Measurements from ENCODE around the gene RALGDS. TPM values are rescaled to one million over a fixed set of nuclear protein-coding genes. Genes with fewer than 3 reads are reported as not detected.

Gene RALGDS
- total and polyA plus RNA-seq, 2 of the 4 experiments (the other 2 are of a cell fraction) = 13.1 to 36.9 TPM

- Histone ChIP-seq H3K4me3 (ENCODE audit: insufficient read depth, low read depth, low read length) (no peak overlapping the region), H3K79me1 (ENCODE audit: low read depth in 1 of 2, low read length in 2 of 2) (no peaks in the 10 kb centered on the region), H3K4ac (ENCODE audit: low read depth, low read length) (no peak overlapping the region), H3K14ac (replicated peaks; ENCODE audit: low read depth, low read length) (no peak overlapping the region), H3K9ac (ENCODE audit: low read depth, low read length) (no peak overlapping the region), H4K20me1 (ENCODE audit: insufficient read depth, low read length) (no peaks in the 10 kb centered on the region), H3K4me2 (ENCODE audit: low read depth, low read length) (no peak overlapping the region), H2BK15ac (ENCODE audit: low read depth, low read length) (no peak overlapping the region), H3K9me3 (ENCODE audit: control insufficient read depth, insufficient read depth, low read length) (no peaks in the 10 kb centered on the region), H2BK5ac (ENCODE audit: low read depth, low read length, poor library complexity, severe bottlenecking) (no peak overlapping the region), H2BK20ac (ENCODE audit: low read depth, low read length) (no peak overlapping the region), H3K4me1 (ENCODE audit: control insufficient read depth, insufficient read depth, low read length) (peaks cover 10% of the 10 kb centered on the region; the same call in 1 of the 2 replicates), H3K36me3 (ENCODE audit: control insufficient read depth, insufficient read depth, low read length) (no peaks in the 10 kb centered on the region), H3K23ac (ENCODE audit: low read depth, low read length) (no peak overlapping the region), H4K8ac (ENCODE audit: low read depth in 2 of 2, low read length in 2 of 2) (no peak overlapping the region), H3K27me3 (ENCODE audit: control insufficient read depth, insufficient read depth, low read length) (peaks cover 2% of the 10 kb centered on the region; the same call in 1 of the 2 replicates), H3K56ac (ENCODE audit: extremely low read depth, insufficient read depth, low read length) (no peak overlapping the region), H4K91ac (ENCODE audit: insufficient read depth, low read depth, low read length) (no peak overlapping the region), H2BK120ac (ENCODE audit: low read depth, low read length) (no peak overlapping the region), H3K18ac (ENCODE audit: low read depth, low read length) (no peak overlapping the region), H2AFZ (replicated peaks; ENCODE audit: low read length, poor library complexity) (no peak overlapping the region), H4K5ac (ENCODE audit: low read depth, low read length) (no peak overlapping the region), H3K9me1 (ENCODE audit: insufficient read depth, low read length) (0 out of 2 replicates have a peak, but pooled peaks cover 3% of the 10 kb centered on the region), H2AK5ac (ENCODE audit: low read depth, low read length) (no peak overlapping the region), H3K27ac (ENCODE audit: insufficient read depth, low read length) (no peak overlapping the region), H2AK9ac (replicated peaks; ENCODE audit: low read depth, low read length, poor library complexity) (no peak overlapping the region)
- WGBS, 2 experiments (ENCODE audit: extremely low coverage in 2 of 2, insufficient read length in 1 of 2) = no CpG with 5 or more reads among the region's 2 CpGs
- ChIA-PET POLR2A (ENCODE audit: unreplicated experiment) (no interaction called here), CTCF (no interaction called here)
- DNase-seq = no peak
- ATAC-seq (ENCODE audit: low read depth) = no peak
- dilution Hi-C loops (cut with HindIII; ENCODE audit: low sequenced_read_pairs, unreplicated experiment) = no loop called here
- in situ Hi-C loops (cut with MboI; ENCODE audit: low sequenced_read_pairs) = no loop called here
- BruUV-seq (replicated peaks) = no TSS peak
- TF ChIP-seq BHLHE40 (IDR thresholded peaks at IDR 0.05; ENCODE audit: low read depth, low read length) (no peak), SMC3 (IDR thresholded peaks at IDR 0.05; ENCODE audit: low read depth, low read length) (no peak), MAFK (IDR thresholded peaks at IDR 0.05; ENCODE audit: low read depth, low read length) (no peak), CEBPB (IDR thresholded peaks at IDR 0.05; ENCODE audit: low read depth, low read length) (no peak), NFE2L2 (IDR thresholded peaks at IDR 0.05; ENCODE audit: low read depth, low read length) (no peak), RFX5 (IDR thresholded peaks at IDR 0.05; ENCODE audit: low read depth, low read length) (no peak)
- intact Hi-C loops (cut with micrococcal nuclease) = no loop called here
Observed at GRCh38 chr9:133165452-133165730, 44.4 kb upstream of the RALGDS start.

Data from IMR-90 (cell line).